ENCODE data around the gene OR4Q2. TPM values are rescaled to one million over a fixed set of nuclear protein-coding genes. Genes with fewer than 3 reads are reported as not detected.

Gene OR4Q2
- total and polyA plus RNA-seq, 12 donors, result not detected

DNA sequence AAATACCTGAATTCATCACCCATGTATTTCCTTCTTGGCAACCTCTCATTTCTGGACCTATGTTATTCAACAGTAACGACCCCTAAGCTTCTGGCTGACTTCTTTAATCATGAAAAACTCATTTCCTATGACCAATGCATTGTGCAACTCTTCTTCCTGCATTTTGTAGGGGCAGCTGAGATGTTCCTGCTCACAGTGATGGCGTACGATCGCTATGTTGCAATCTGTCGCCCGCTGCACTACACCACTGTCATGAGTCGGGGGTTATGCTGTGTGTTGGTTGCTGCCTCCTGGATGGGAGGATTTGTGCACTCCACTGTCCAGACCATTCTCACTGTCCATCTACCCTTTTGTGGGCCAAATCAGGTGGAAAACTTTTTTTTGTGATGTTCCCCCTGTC is 356 bp downstream of the OR4Q2 start:
- 65 to 75% (median 66%) methylated on average over 7 of the region's 7 CpGs for whole genome bisulfite sequencing, 4 donors
- peak in 1 of 7 donors; percentile 13 for DNase-seq
- intact Hi-C loops (cut with DNase I), result no loop called here
- TF ChIP-seq POLR2A (IDR thresholded peaks at IDR 0.05) (no peak), CTCF (IDR thresholded peaks at IDR 0.05) (no peak)
- no peaks in the 10 kb centered on the region for H3K4me1 ChIP-seq (replicated peaks in 1 of 2)
- no peak overlapping the region for H3K4me3 ChIP-seq
- H3K9me3 ChIP-seq (replicated peaks in 1 of 3), result no peaks in the 10 kb centered on the region
- H3K27ac ChIP-seq, result no peak overlapping the region
- no peaks in the 10 kb centered on the region for H3K36me3 ChIP-seq (replicated peaks in 1 of 2)
- no peaks in the 10 kb centered on the region for H3K27me3 ChIP-seq

DNA sequence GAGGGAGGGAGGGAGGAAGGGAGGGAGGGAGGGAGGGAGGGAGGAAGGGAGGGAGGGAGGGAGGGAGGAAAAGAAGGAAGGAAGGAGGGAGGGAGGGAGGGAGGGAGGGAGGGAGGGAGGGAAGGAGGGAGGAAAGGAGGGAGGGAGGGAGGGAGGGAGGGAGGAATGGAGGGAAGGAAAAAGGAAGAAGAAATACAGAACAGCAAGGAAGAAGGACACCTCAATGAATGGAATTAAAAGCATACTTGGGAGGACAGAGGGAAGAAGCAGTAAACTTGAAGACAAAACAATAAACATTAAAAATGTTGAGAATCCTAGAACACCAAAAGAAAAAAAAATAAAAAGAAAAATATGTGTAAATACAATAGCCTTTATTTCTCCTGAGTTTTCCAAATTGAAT is 6.2 kb downstream of the OR4Q2 start:
- Histone ChIP-seq H3K27me3 (no peaks in the 10 kb centered on the region), H3K4me1 (replicated peaks in 1 of 2) (no peaks in the 10 kb centered on the region), H3K9me3 (replicated peaks in 1 of 3) (no peaks in the 10 kb centered on the region), H3K4me3 (no peak overlapping the region), H3K36me3 (replicated peaks in 1 of 2) (no peaks in the 10 kb centered on the region), H3K27ac (no peak overlapping the region)
- TF ChIP-seq CTCF (IDR thresholded peaks at IDR 0.05), result no peak
- TF ChIP-seq POLR2A (IDR thresholded peaks at IDR 0.05), result no peak
- DNase-seq, result no peak
- intact Hi-C loops (cut with DNase I), result no loop called here

- no peaks in the 10 kb centered on the region for H3K4me1 ChIP-seq (replicated peaks in 1 of 2)
- no peaks in the 10 kb centered on the region for H3K9me3 ChIP-seq (replicated peaks in 1 of 3)
- H3K4me3 ChIP-seq, result no peak within 1 kb of the TSS
- H3K27me3 ChIP-seq, result no peaks in the 10 kb centered on the region
- H3K36me3 ChIP-seq (replicated peaks in 1 of 2), result no peaks in the 10 kb centered on the region
- no peak within 1 kb of the TSS for H3K27ac ChIP-seq
- 54 to 74% (median 60%) methylated on average over 2 of the region's 2 CpGs for WGBS, 4 donors
- no peak for DNase-seq
- TF ChIP-seq CTCF (IDR thresholded peaks at IDR 0.05) (no peak), POLR2A (IDR thresholded peaks at IDR 0.05) (no peak)
- intact Hi-C loops (cut with DNase I), result no loop called here
Measured at GRCh38 chr14:20019257-20019865, 17.4 kb downstream of the OR4Q2 start, which contains the start of gene OR4K14. TSS of gene OR4K14 (minus strand) at chr14:20019307. CDS start at chr14:20015193, 4,114 bp downstream.

DNA sequence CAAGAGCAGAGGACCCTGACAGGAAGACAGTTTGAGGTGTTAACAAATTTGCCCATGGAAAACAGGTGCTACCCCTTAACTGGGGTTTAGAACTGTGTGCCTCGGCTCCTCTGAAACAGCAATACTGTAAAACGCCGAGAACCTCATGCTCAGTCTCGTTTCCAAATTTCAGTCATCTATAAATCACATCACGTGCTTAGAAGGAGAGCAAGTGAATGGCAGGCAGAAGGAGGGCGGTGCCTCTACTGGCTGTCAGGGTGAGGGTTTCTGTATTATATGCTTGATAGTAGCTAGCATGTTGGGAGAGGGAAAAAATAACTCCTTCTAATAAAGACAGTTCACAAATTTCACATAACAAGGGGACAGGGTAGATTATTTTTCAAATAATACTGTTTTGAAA is 29.1 kb downstream of the OR4Q2 start:
- Histone ChIP-seq H3K9me3 (replicated peaks in 1 of 3) (no peaks in the 10 kb centered on the region), H3K36me3 (replicated peaks in 1 of 2) (no peaks in the 10 kb centered on the region), H3K4me3 (no peak overlapping the region), H3K27me3 (no peaks in the 10 kb centered on the region), H3K4me1 (replicated peaks in 1 of 2) (no peaks in the 10 kb centered on the region), H3K27ac (no peak overlapping the region)
- WGBS, 4 donors, result 68 to 81% (median 72%) methylated on average over 6 of the region's 6 CpGs
- intact Hi-C loops (cut with DNase I), result no loop called here
- TF ChIP-seq CTCF (IDR thresholded peaks at IDR 0.05) (no peak), POLR2A (IDR thresholded peaks at IDR 0.05) (no peak)
- no peak for DNase-seq

Data from adrenal gland (tissue), 12 donors.